Fibroblast of lung (primary cell): Measurements from ENCODE around the gene FANCI. TPM values are rescaled to one million over a fixed set of nuclear protein-coding genes. Genes with fewer than 3 reads are reported as not detected.

Experiments
- DNase-seq, 2 donors: peaks; one replicate each; pipeline versions ENCODE4 v3.0.0 to v3.0.0-alpha.2; 2010; ENCODE audit warnings: low read depth in 2 of 2
- H2AFZ ChIP-seq: 2 replicates; pipeline ENCODE4 v1.5.1; 2012; ENCODE audit warnings: low read length, control low read depth, inconsistent platforms
- H3K27ac ChIP-seq: 2 replicates; pipeline ENCODE4 v1.5.1; 2011; ENCODE audit warnings: low read length, control low read depth; ENCODE audit not compliant: insufficient read depth
- H3K27me3 ChIP-seq: 2 replicates; pipeline ENCODE4 v1.5.1; 2011; ENCODE audit warnings: mild to moderate bottlenecking, low read length; ENCODE audit not compliant: control insufficient read depth, insufficient read depth
- H3K36me3 ChIP-seq: 2 replicates; pipeline ENCODE4 v1.5.1; 2011; ENCODE audit warnings: low read length; ENCODE audit not compliant: control insufficient read depth, insufficient read depth
- H3K4me1 ChIP-seq: 2 replicates; pipeline ENCODE4 v1.5.1; 2011; ENCODE audit warnings: low read length; ENCODE audit not compliant: control insufficient read depth, insufficient read depth; ENCODE audit errors: extremely low read depth
- H3K4me2 ChIP-seq: 2 replicates; pipeline ENCODE4 v1.5.1; 2011; ENCODE audit warnings: low read length, control low read depth; ENCODE audit not compliant: insufficient read depth; ENCODE audit errors: extremely low read depth
- H3K4me3 ChIP-seq, 4 experiments: fragments of 200-600 bp in 1 of 4; sonication (generic) in 1 of 4; replicated peaks in 1 of 4; 2 replicates each; pipeline ENCODE4 v1.5.1; 2011 to 2016; ENCODE audit warnings: low read length in 4 of 4, low read depth in 3 of 4, mild to moderate bottlenecking in 3 of 4, control low read depth in 2 of 4, inconsistent platforms in 1 of 4, mixed read lengths in 1 of 4; ENCODE audit not compliant: insufficient read depth in 1 of 4; ENCODE audit errors: control extremely low read depth in 1 of 4
- H3K79me2 ChIP-seq: 2 replicates; pipeline ENCODE4 v1.5.1; 2012; ENCODE audit warnings: mild to moderate bottlenecking, low read length, inconsistent platforms; ENCODE audit not compliant: control insufficient read depth, insufficient read depth
- H3K9ac ChIP-seq: 2 replicates; pipeline ENCODE4 v1.5.1; 2011; ENCODE audit warnings: mild to moderate bottlenecking, low read length, control low read depth; ENCODE audit not compliant: insufficient read depth
- H3K9me3 ChIP-seq: 2 replicates; pipeline ENCODE4 v1.5.1; 2012; ENCODE audit warnings: low read depth, low read length; ENCODE audit not compliant: control insufficient read depth, insufficient read depth
- H4K20me1 ChIP-seq: 2 replicates; pipeline ENCODE4 v1.5.1; 2011; ENCODE audit warnings: low read length; ENCODE audit not compliant: control insufficient read depth, insufficient read depth; ENCODE audit errors: extremely low read depth
- EZH2 ChIP-seq: IDR thresholded peaks from 2 replicates; pipeline ENCODE4 v1.5.1; 2012; ENCODE audit warnings: low read length, control low read depth, mild to moderate bottlenecking; ENCODE audit errors: missing control alignments
- polyA plus RNA-seq, 2 donors: library from polyadenylated mRNA; depleted of rRNA in 1 of 2; stranded (reverse) in 1 of 2; unstranded in 1 of 2; fragments of >200 nt; gene quantifications; 2 replicates each; pipeline ENCODE4 v1.2.1, GENCODE V29; 2011 to 2012; ENCODE audit warnings: missing spikeins in 1 of 2
- total RNA-seq: library from RNA; depleted of rRNA; stranded (reverse); fragments of >200 nt; gene quantifications from 2 replicates; pipeline ENCODE4 v1.2.1, GENCODE V29; 2014
- TF ChIP-seq, protein P1 (sequence below), 2 donors: IDR thresholded peaks in 1 of 2; conservative IDR thresholded peaks in 1 of 2; 1 replicate in 1 of 2; 2 replicates in 1 of 2; pipeline ENCODE4 v1.5.1; 2011 to 2012; ENCODE audit warnings: low read length in 2 of 2, control low read depth in 1 of 2, inconsistent platforms in 1 of 2, low read depth in 1 of 2, mild to moderate bottlenecking in 1 of 2

The FANCI gene
- total and polyA plus RNA-seq, 2 donors (not counting 1 experiment from before 2014, with no cell fraction given), result 12.6 to 13.4 TPM

DNA sequence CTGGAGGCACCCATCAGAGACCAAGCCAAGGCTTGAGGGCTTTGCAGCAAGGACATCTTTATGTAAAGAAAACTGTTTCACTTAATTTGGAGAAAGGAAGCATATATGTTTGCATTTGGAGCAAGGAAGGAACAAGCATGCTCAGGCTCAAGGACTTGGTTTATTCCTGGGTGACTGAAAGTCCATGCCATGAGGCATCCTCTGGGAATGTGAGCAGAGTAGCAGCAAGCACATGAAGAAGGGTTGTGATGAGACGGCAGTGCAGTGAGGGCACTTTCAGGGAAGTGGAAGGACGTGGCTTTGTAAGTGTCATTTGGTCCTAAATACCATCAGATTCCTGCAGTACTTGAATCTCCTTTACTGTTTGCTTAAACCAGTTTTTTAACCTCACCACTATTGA is 64.0 kb downstream of the FANCI start:
- Histone ChIP-seq H4K20me1 (no peaks in the 10 kb centered on the region), H3K9ac (no peak overlapping the region), H3K4me1 (no peaks in the 10 kb centered on the region), H2AFZ (no peak overlapping the region), H3K9me3 (no peaks in the 10 kb centered on the region), H3K4me3 (no peak overlapping the region), H3K4me2 (no peak overlapping the region), H3K27me3 (no peaks in the 10 kb centered on the region), H3K27ac (no peak overlapping the region), H3K36me3 (peaks cover 5% of the 10 kb centered on the region), H3K79me2 (no peaks in the 10 kb centered on the region)
- peak in 1 of 2 donors; percentile 73 for DNase-seq
- TF ChIP-seq EZH2, result no peak
- TF ChIP-seq, protein P1, sequence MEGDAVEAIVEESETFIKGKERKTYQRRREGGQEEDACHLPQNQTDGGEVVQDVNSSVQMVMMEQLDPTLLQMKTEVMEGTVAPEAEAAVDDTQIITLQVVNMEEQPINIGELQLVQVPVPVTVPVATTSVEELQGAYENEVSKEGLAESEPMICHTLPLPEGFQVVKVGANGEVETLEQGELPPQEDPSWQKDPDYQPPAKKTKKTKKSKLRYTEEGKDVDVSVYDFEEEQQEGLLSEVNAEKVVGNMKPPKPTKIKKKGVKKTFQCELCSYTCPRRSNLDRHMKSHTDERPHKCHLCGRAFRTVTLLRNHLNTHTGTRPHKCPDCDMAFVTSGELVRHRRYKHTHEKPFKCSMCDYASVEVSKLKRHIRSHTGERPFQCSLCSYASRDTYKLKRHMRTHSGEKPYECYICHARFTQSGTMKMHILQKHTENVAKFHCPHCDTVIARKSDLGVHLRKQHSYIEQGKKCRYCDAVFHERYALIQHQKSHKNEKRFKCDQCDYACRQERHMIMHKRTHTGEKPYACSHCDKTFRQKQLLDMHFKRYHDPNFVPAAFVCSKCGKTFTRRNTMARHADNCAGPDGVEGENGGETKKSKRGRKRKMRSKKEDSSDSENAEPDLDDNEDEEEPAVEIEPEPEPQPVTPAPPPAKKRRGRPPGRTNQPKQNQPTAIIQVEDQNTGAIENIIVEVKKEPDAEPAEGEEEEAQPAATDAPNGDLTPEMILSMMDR (conservative IDR thresholded peaks at IDR 0.05 in 1 of 2, IDR thresholded peaks at IDR 0.05 in 1 of 2; ENCODE audit: low read depth in 1 of 2, low read length in 2 of 2), result no peak

DNA sequence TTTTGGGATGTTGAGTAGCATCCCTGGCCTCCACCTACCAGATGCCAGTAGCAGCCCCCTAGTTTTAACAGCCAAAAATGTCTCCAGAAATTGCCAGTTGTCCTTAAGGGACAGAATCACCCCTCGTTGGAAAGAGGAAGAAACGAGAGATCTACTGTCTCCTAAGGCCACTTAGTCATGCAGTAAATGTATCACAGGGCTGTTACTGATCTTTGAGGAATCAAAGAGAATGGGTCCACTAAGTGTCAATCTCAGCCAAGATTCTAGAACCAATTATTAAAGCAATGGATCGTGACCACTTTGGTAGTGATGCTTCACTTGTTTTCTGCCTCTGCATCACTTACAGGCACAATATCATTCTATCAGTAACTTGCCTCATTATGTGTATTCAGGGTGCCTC is 64.5 kb downstream of the FANCI start:
- TF ChIP-seq EZH2, result no peak
- TF ChIP-seq, protein P1 (conservative IDR thresholded peaks at IDR 0.05 in 1 of 2, IDR thresholded peaks at IDR 0.05 in 1 of 2; ENCODE audit: low read depth in 1 of 2, low read length in 2 of 2), result no peak
- no peak overlapping the region for H3K4me3 ChIP-seq
- no peaks in the 10 kb centered on the region for H3K79me2 ChIP-seq
- H3K9me3 ChIP-seq, result no peaks in the 10 kb centered on the region
- H3K36me3 ChIP-seq, result peaks cover 5% of the 10 kb centered on the region
- no peak overlapping the region for H3K4me2 ChIP-seq
- H4K20me1 ChIP-seq, result no peaks in the 10 kb centered on the region
- no peak overlapping the region for H3K9ac ChIP-seq
- DNase-seq, result no peak
- no peaks in the 10 kb centered on the region for H3K27me3 ChIP-seq
- no peak overlapping the region for H3K27ac ChIP-seq
- H3K4me1 ChIP-seq, result no peaks in the 10 kb centered on the region
- H2AFZ ChIP-seq, result no peak overlapping the region

DNA sequence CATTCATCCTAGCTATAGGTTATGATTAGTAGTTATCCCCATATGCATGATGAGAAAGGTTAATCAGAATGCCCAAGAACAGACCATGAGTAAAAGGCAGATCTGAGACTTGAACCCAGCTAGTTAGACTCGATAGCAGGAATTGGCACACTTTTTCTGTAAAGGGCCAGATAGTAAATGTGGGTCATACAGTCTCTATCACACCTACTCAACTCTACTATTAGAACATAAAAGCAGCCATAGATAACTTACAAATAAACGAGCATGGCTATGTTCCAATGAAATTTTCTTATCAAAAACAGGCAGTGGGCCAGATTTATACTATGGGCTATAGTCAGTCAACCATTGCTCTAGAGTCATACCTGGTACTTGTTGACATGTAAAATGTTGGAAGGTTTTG is 66.2 kb downstream of the FANCI start:
- no peak overlapping the region for H3K4me2 ChIP-seq
- H3K79me2 ChIP-seq, result no peaks in the 10 kb centered on the region
- no peak overlapping the region for H3K4me3 ChIP-seq
- no peak for TF ChIP-seq EZH2
- TF ChIP-seq, protein P1 (conservative IDR thresholded peaks at IDR 0.05 in 1 of 2, IDR thresholded peaks at IDR 0.05 in 1 of 2; ENCODE audit: low read depth in 1 of 2, low read length in 2 of 2), result no peak
- H3K9me3 ChIP-seq, result no peaks in the 10 kb centered on the region
- H3K27ac ChIP-seq, result no peak overlapping the region
- H3K36me3 ChIP-seq, result peaks cover 5% of the 10 kb centered on the region
- DNase-seq, result no peak
- no peaks in the 10 kb centered on the region for H4K20me1 ChIP-seq
- no peaks in the 10 kb centered on the region for H3K27me3 ChIP-seq
- no peak overlapping the region for H2AFZ ChIP-seq
- no peaks in the 10 kb centered on the region for H3K4me1 ChIP-seq
- no peak overlapping the region for H3K9ac ChIP-seq
